ENCODE results near the gene MLPH.

DNA sequence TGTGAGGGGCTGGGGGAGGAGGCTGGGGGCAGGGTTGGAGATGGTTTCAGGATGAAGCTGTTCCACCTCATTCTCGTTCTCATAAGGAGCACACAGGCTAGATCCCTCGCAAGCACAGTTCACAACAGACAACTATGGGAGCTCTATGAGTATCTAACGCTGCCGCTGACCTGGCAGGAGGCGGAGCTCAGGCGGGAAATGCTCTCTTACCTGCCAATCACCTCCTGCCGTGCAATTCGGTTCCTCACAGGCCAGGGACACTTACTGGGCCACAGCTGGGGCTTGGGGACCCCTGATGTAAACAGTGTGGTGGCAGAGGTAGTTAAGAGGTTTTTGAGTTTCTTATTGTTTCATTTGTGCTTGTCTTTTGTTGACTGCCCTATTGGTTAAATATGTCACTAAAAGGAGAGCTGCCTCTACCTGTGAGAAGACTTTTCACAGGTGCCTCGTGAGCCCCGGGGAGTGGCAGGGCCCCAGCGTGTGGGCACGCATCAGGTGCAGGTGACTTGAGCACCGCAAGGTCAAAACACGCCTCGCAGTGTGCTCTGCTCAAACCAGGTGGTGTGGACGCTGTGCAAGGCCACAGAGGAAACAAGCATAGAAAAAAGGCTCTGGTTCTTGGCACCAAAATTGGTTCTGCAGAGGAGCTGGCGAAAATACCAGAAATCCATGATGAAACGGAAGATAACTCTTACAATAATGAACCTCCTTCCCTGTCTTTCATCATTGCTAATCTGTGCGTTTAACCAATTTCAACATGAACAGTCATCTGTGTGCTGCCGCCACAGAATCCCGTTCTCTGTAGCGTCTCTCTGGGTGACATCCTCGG lies 10.2 kb downstream of the MLPH start:
- TF ChIP-seq RAD21 (IDR thresholded peaks at IDR 0.05; ENCODE audit: low read depth) (no peak), CEBPB (IDR thresholded peaks at IDR 0.05) (no peak), FOXM1 (IDR thresholded peaks at IDR 0.05; ENCODE audit: borderline replicate concordance, low read depth) (no peak), TAF1 (IDR thresholded peaks at IDR 0.05; ENCODE audit: low read depth) (no peak), EP300 (IDR thresholded peaks at IDR 0.05; ENCODE audit: borderline replicate concordance) (no peak), CREB1 (IDR thresholded peaks at IDR 0.05; ENCODE audit: low read depth) (no peak)
- TF ChIP-seq, protein P1, sequence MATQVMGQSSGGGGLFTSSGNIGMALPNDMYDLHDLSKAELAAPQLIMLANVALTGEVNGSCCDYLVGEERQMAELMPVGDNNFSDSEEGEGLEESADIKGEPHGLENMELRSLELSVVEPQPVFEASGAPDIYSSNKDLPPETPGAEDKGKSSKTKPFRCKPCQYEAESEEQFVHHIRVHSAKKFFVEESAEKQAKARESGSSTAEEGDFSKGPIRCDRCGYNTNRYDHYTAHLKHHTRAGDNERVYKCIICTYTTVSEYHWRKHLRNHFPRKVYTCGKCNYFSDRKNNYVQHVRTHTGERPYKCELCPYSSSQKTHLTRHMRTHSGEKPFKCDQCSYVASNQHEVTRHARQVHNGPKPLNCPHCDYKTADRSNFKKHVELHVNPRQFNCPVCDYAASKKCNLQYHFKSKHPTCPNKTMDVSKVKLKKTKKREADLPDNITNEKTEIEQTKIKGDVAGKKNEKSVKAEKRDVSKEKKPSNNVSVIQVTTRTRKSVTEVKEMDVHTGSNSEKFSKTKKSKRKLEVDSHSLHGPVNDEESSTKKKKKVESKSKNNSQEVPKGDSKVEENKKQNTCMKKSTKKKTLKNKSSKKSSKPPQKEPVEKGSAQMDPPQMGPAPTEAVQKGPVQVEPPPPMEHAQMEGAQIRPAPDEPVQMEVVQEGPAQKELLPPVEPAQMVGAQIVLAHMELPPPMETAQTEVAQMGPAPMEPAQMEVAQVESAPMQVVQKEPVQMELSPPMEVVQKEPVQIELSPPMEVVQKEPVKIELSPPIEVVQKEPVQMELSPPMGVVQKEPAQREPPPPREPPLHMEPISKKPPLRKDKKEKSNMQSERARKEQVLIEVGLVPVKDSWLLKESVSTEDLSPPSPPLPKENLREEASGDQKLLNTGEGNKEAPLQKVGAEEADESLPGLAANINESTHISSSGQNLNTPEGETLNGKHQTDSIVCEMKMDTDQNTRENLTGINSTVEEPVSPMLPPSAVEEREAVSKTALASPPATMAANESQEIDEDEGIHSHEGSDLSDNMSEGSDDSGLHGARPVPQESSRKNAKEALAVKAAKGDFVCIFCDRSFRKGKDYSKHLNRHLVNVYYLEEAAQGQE (IDR thresholded peaks at IDR 0.05; ENCODE audit: low read depth): no peak
